ENCODE data around the gene ACSM2A.
"Not testable (repeated sequence)": the region's sequence is repeated elsewhere in the genome, so short reads cannot be mapped to it uniquely, and the experiment has no call there.

Gene ACSM2A

GRCh38 chr16:20451364-20451763, at the start of gene ACSM2A:
Gene ACSM2A, plus strand, starts transcription at chr16:20451521. Its CDS starts 8,594 bp downstream, at chr16:20460115.
- DNase-seq, result not testable (repeated sequence)

- no peak for DNase-seq
These were observed 48.7 kb upstream of the ACSM2A start for GRCh38 chr16:20402651-20403050.

- no peak for DNase-seq
These were observed 46.7 kb upstream of the ACSM2A start, which contains the start of gene PDILT for GRCh38 chr16:20404637-20405036. Gene PDILT, minus strand, starts transcription at chr16:20404737. Its CDS starts 5,437 bp downstream, at chr16:20399300.

GRCh38 chr16:20409398-20410120, 41.8 kb upstream of the ACSM2A start, which contains the start of gene ACSM5:
Gene ACSM5, plus strand, starts transcription at chr16:20409534. Its CDS starts 1,951 bp downstream, at chr16:20411485.
- DNase-seq, result no peak

GRCh38 chr16:20410121-20410723, 41.1 kb upstream of the ACSM2A start:
- DNase-seq, result no peak

GRCh38 chr16:20411055-20411454, 40.3 kb upstream of the ACSM2A start:
- no peak for DNase-seq

GRCh38 chr16:20415541-20415940, 35.8 kb upstream of the ACSM2A start:
- no peak for DNase-seq

- DNase-seq, result not testable (repeated sequence)
These were observed 32.2 kb upstream of the ACSM2A start for GRCh38 chr16:20419093-20419492.

GRCh38 chr16:20421748-20422147, 29.6 kb upstream of the ACSM2A start:
- not testable (repeated sequence) for DNase-seq

- not testable (repeated sequence) for DNase-seq
These were observed 27.6 kb upstream of the ACSM2A start for GRCh38 chr16:20423772-20424128.

- DNase-seq, result no peak
These were observed 27.0 kb upstream of the ACSM2A start for GRCh38 chr16:20424129-20424866.

GRCh38 chr16:20427401-20427797, 23.9 kb upstream of the ACSM2A start:
- DNase-seq, result not testable (repeated sequence)

GRCh38 chr16:20429499-20429898, 21.8 kb upstream of the ACSM2A start:
- DNase-seq, result not testable (repeated sequence)

GRCh38 chr16:20430480-20430879, 20.8 kb upstream of the ACSM2A start:
- DNase-seq, result not testable (repeated sequence)

- DNase-seq, result no peak
These were observed 20.4 kb upstream of the ACSM2A start for GRCh38 chr16:20430948-20431347.

- not testable (repeated sequence) for DNase-seq
These were observed 12.4 kb upstream of the ACSM2A start for GRCh38 chr16:20438950-20439349.

GRCh38 chr16:20439820-20440231, 11.5 kb upstream of the ACSM2A start:
- not testable (repeated sequence) for DNase-seq

- DNase-seq, result not testable (repeated sequence)
These were observed 10.6 kb upstream of the ACSM2A start for GRCh38 chr16:20440731-20441130.

GRCh38 chr16:20441191-20441590, 10.1 kb upstream of the ACSM2A start:
- DNase-seq, result no peak

GRCh38 chr16:20441859-20442258, 9.5 kb upstream of the ACSM2A start:
- not testable (repeated sequence) for DNase-seq

- not testable (repeated sequence) for DNase-seq
These were observed 4.5 kb upstream of the ACSM2A start for GRCh38 chr16:20446652-20447393.

GRCh38 chr16:20453633-20454032, 2.3 kb downstream of the ACSM2A start:
- DNase-seq, result not testable (repeated sequence)

GRCh38 chr16:20459227-20459626, 7.9 kb downstream of the ACSM2A start:
- DNase-seq, result not testable (repeated sequence)
